H1 (cell line): Measurements from ENCODE around the gene IL1RAPL1. TPM values are rescaled to one million over a fixed set of nuclear protein-coding genes. Genes with fewer than 3 reads are reported as not detected.

ENCODE experiments used
- CTCF ChIA-PET: fragments of 300-600 bp; sonication (Branson Sonifier 250); formaldehyde crosslinking; loops from one replicate; lab custom pipeline; 2021; ENCODE audit not compliant: partially characterized antibody; lab: Charles Lee
- POLR2A ChIA-PET: fragments of 300-600 bp; sonication (Branson Sonifier 250); formaldehyde crosslinking; loops from one replicate; lab custom pipeline; 2021; ENCODE audit warnings: inconsistent platforms; ENCODE audit not compliant: partially characterized antibody; lab: Charles Lee
- DNase-seq, 2 experiments: peaks; one replicate each; pipeline versions ENCODE4 v3.0.0 to v3.0.0-alpha.2; 2010 to 2022; ENCODE audit warnings: low spot score in 2 of 2, low read depth in 1 of 2, mixed read lengths in 1 of 2
- FAIRE-seq: peaks from 2 replicates; lab custom pipeline; 2011; peaks lifted over from hg19 to GRCh38; lab: Jason Lieb, UNC
- H2AFZ ChIP-seq: 2 replicates; pipeline ENCODE4 v1.8.1; 2012; ENCODE audit warnings: low read length, inconsistent platforms
- H2AK5ac ChIP-seq: 2 replicates; pipeline ENCODE4 v1.6.1; 2013; ENCODE audit warnings: low read depth, low read length
- H2BK120ac ChIP-seq: replicated peaks from 2 replicates; pipeline ENCODE3; 2013; ENCODE audit warnings: low read depth, low read length, inconsistent platforms
- H2BK12ac ChIP-seq: 2 replicates; pipeline ENCODE4 v1.6.1; 2013; ENCODE audit warnings: low read depth, low read length
- H2BK15ac ChIP-seq: 2 replicates; pipeline ENCODE4 v1.6.1; 2013; ENCODE audit warnings: low read length
- H2BK20ac ChIP-seq: 2 replicates; pipeline ENCODE4 v1.6.1; 2013; ENCODE audit warnings: low read length
- H2BK5ac ChIP-seq: 2 replicates; pipeline ENCODE4 v1.6.1; 2013; ENCODE audit warnings: low read depth, low read length
- H3K14ac ChIP-seq: 2 replicates; pipeline ENCODE4 v1.6.1; 2013; ENCODE audit warnings: inconsistent platforms; ENCODE audit not compliant: insufficient read length
- H3K18ac ChIP-seq: 2 replicates; pipeline ENCODE4 v1.6.1; 2013; ENCODE audit warnings: low read length; ENCODE audit errors: extremely low read depth
- H3K23ac ChIP-seq: 2 replicates; pipeline ENCODE4 v1.6.1; 2013; ENCODE audit warnings: inconsistent platforms; ENCODE audit not compliant: insufficient read length
- H3K23me2 ChIP-seq: 2 replicates; pipeline ENCODE4 v1.6.1; 2013; ENCODE audit warnings: low read depth, low read length
- H3K27ac ChIP-seq: 2 replicates; pipeline ENCODE4 v1.6.1; 2011; ENCODE audit warnings: low read depth, low read length, inconsistent platforms
- H3K27me3 ChIP-seq, 4 experiments: replicated peaks in 1 of 4; 1 replicate in 1 of 4; 2 replicates in 3 of 4; pipeline versions ENCODE4 v1.6.1 to v1.8.1; 2011 to 2013; ENCODE audit warnings: low read length in 3 of 4, mild to moderate bottlenecking in 3 of 4, inconsistent platforms in 2 of 4, mixed read lengths in 2 of 4, moderate library complexity in 1 of 4; ENCODE audit not compliant: control insufficient read depth in 3 of 4, insufficient read depth in 3 of 4; ENCODE audit errors: extremely low read depth in 1 of 4
- H3K36me3 ChIP-seq, 4 experiments: 2 replicates each; pipeline versions ENCODE4 v1.6.1 to v1.8.1; 2011 to 2013; ENCODE audit warnings: mild to moderate bottlenecking in 4 of 4, low read length in 3 of 4, moderate library complexity in 2 of 4, control low read depth in 1 of 4, inconsistent platforms in 1 of 4; ENCODE audit not compliant: insufficient read depth in 4 of 4, control insufficient read depth in 2 of 4
- H3K4ac ChIP-seq: replicated peaks from 2 replicates; pipeline ENCODE3; 2013; ENCODE audit warnings: low read length, low read depth, mixed read lengths, inconsistent platforms; ENCODE audit not compliant: insufficient read length
- H3K4me1 ChIP-seq, 4 experiments: replicated peaks in 1 of 4; 1 replicate in 1 of 4; 2 replicates in 3 of 4; pipeline versions ENCODE4 v1.6.1 to v1.8.1; 2011 to 2013; ENCODE audit warnings: low read length in 3 of 4, inconsistent platforms in 2 of 4, mixed read lengths in 1 of 4; ENCODE audit not compliant: insufficient read depth in 4 of 4, control insufficient read depth in 3 of 4
- H3K4me2 ChIP-seq, 2 experiments: 2 replicates each; pipeline versions ENCODE4 v1.6.1 to v1.8.1; 2011 to 2013; ENCODE audit warnings: low read depth in 2 of 2, low read length in 2 of 2, control low read depth in 1 of 2, inconsistent platforms in 1 of 2, mild to moderate bottlenecking in 1 of 2; ENCODE audit not compliant: insufficient read depth in 1 of 2
- H3K4me3 ChIP-seq, 4 experiments: fragments of 200-600, 300-600 bp in 1 of 4; sonication (generic), shearing (Covaris generic), sonication (Bioruptor Twin) in 1 of 4; 2 replicates each; pipeline versions ENCODE4 v1.5.1 to v1.8.1; 2011 to 2016; ENCODE audit warnings: low read length in 4 of 4, low read depth in 3 of 4, control low read depth in 2 of 4, inconsistent platforms in 2 of 4, mild to moderate bottlenecking in 2 of 4, mixed read lengths in 1 of 4, moderate library complexity in 1 of 4; ENCODE audit not compliant: insufficient read depth in 2 of 4; ENCODE audit errors: extremely low read depth in 1 of 4
- H3K56ac ChIP-seq: replicated peaks from 2 replicates; pipeline ENCODE3; 2013; ENCODE audit warnings: low read depth, mild to moderate bottlenecking, mixed read lengths, low read length, inconsistent platforms; ENCODE audit not compliant: insufficient read length
- H3K79me1 ChIP-seq: 2 replicates; pipeline ENCODE4 v1.6.1; 2013; ENCODE audit warnings: low read depth, low read length, control low read depth
- H3K79me2 ChIP-seq, 2 experiments: 2 replicates each; pipeline versions ENCODE4 v1.6.1 to v1.8.1; 2012 to 2013; ENCODE audit warnings: low read length in 2 of 2, mild to moderate bottlenecking in 2 of 2, inconsistent platforms in 1 of 2; ENCODE audit not compliant: insufficient read depth in 2 of 2, control insufficient read depth in 1 of 2
- H3K9ac ChIP-seq, 4 experiments: replicated peaks in 1 of 4; 1 replicate in 1 of 4; 2 replicates in 3 of 4; pipeline versions ENCODE4 v1.6.1 to v1.8.1; 2011 to 2013; ENCODE audit warnings: low read depth in 3 of 4, low read length in 3 of 4, control low read depth in 2 of 4, mild to moderate bottlenecking in 2 of 4, moderate library complexity in 2 of 4, inconsistent platforms in 1 of 4; ENCODE audit errors: extremely low read depth in 1 of 4
- H3K9me3 ChIP-seq, 2 experiments: 2 replicates each; pipeline versions ENCODE4 v1.6.1 to v1.8.1; 2012 to 2013; ENCODE audit warnings: mild to moderate bottlenecking in 2 of 2, moderate library complexity in 2 of 2, control low read depth in 1 of 2, inconsistent platforms in 1 of 2, low read depth in 1 of 2, low read length in 1 of 2, mixed read lengths in 1 of 2; ENCODE audit not compliant: insufficient read depth in 2 of 2
- H4K20me1 ChIP-seq, 2 experiments: replicated peaks in 1 of 2; 2 replicates each; pipeline versions ENCODE3 to v1.8.1; 2011 to 2013; ENCODE audit warnings: inconsistent platforms in 2 of 2, low read length in 2 of 2, mild to moderate bottlenecking in 1 of 2; ENCODE audit not compliant: insufficient read depth in 2 of 2, control insufficient read depth in 1 of 2
- H4K5ac ChIP-seq: 2 replicates; pipeline ENCODE4 v1.6.1; 2013; ENCODE audit warnings: low read length, low read depth, mixed read lengths, inconsistent platforms; ENCODE audit not compliant: insufficient read length
- H4K8ac ChIP-seq: 2 replicates; pipeline ENCODE4 v1.8.0; 2013; ENCODE audit warnings: mild to moderate bottlenecking, moderate library complexity, low read length, inconsistent platforms; ENCODE audit not compliant: insufficient read depth; ENCODE audit errors: extremely low read depth
- H4K91ac ChIP-seq: replicated peaks from 2 replicates; pipeline ENCODE3; 2013; ENCODE audit warnings: low read length, mixed read lengths, inconsistent platforms; ENCODE audit not compliant: insufficient read length
- BCL11A ChIP-seq, 2 experiments: IDR thresholded peaks; one replicate each; pipeline ENCODE4 v1.6.1; 2011; ENCODE audit warnings: low read depth in 2 of 2, low read length in 2 of 2, mild to moderate bottlenecking in 2 of 2
- BRCA1 ChIP-seq: IDR thresholded peaks from 2 replicates; pipeline ENCODE4 v1.6.1; 2012; ENCODE audit warnings: low read depth, low read length, improper control_type of control experiment
- CHD1 ChIP-seq: IDR thresholded peaks from 2 replicates; pipeline ENCODE4 v1.6.1; 2012; ENCODE audit warnings: low read depth, low read length, improper control_type of control experiment
- EGR1 ChIP-seq: IDR thresholded peaks from 2 replicates; pipeline ENCODE4 v1.6.1; 2011; ENCODE audit warnings: low read depth, low read length, borderline replicate concordance
- GTF2F1 ChIP-seq: IDR thresholded peaks from 2 replicates; pipeline ENCODE4 v1.6.1; 2012; ENCODE audit warnings: low read depth, low read length, improper control_type of control experiment, borderline replicate concordance
- PHF8 ChIP-seq: fragments of 200-600 bp; sonication (generic); conservative IDR thresholded peaks from 2 replicates; pipeline ENCODE4 v1.7.1; 2012; ENCODE audit warnings: low read depth, mild to moderate bottlenecking, inconsistent platforms, low read length, moderate library complexity
- POLR2A ChIP-seq, 2 experiments: IDR thresholded peaks; 1 replicate in 1 of 2; 2 replicates in 1 of 2; pipeline ENCODE4 v1.6.1; 2011; ENCODE audit warnings: low read depth in 2 of 2, low read length in 2 of 2, mild to moderate bottlenecking in 2 of 2; ENCODE audit errors: control extremely low read depth in 1 of 2
- SAP30 ChIP-seq: fragments of 300-600 bp; sonication (generic); IDR thresholded peaks from 2 replicates; pipeline ENCODE4 v1.7.1; 2012; ENCODE audit warnings: low read length, moderate library complexity, mild to moderate bottlenecking, inconsistent platforms; ENCODE audit not compliant: insufficient read depth, insufficient replicate concordance
- SP1 ChIP-seq: IDR thresholded peaks from 2 replicates; pipeline ENCODE4 v1.6.1; 2011; ENCODE audit warnings: low read depth, low read length
- SP2 ChIP-seq: IDR thresholded peaks from 2 replicates; pipeline ENCODE4 v1.6.1; 2012; ENCODE audit warnings: mild to moderate bottlenecking, low read length, inconsistent platforms
- TBP ChIP-seq: IDR thresholded peaks from 2 replicates; pipeline ENCODE4 v1.6.1; 2011; ENCODE audit warnings: low read depth, low read length, improper control_type of control experiment
- YY1 ChIP-seq: IDR thresholded peaks from 2 replicates; pipeline ENCODE4 v1.6.1; 2011; ENCODE audit warnings: low read depth, mild to moderate bottlenecking, low read length
- polyA plus RNA-seq, 7 experiments: library from polyadenylated mRNA; depleted of rRNA in 3 of 7; stranded (reverse) in 5 of 7; unstranded in 2 of 7; fragments of >200 nt in 5 of 7; fragments of 200-250 nt in 2 of 7; gene quantifications; 1 replicate in 5 of 7; 2 replicates in 1 of 7; 4 replicates in 1 of 7; pipeline versions ENCODE4 v1.2.1 to v1.2.3, GENCODE V29; 2011 to 2013; ENCODE audit warnings: missing spikeins in 2 of 7, mixed read lengths in 2 of 7
- total RNA-seq: library from RNA; stranded (reverse); fragmentation: NEBNext Ultra II Directional; extraction: Animal tissue kit (Norgen Biotek cat#: 25700); gene quantifications from 2 replicates; pipeline ENCODE4 v1.2.1, GENCODE V29; 2021
- TF ChIP-seq, protein P1 (sequence below), 3 experiments: IDR thresholded peaks; 1 replicate in 2 of 3; 2 replicates in 1 of 3; pipeline versions ENCODE4 v1.5.1 to v1.6.1; 2011; ENCODE audit warnings: low read length in 3 of 3, mild to moderate bottlenecking in 3 of 3, inconsistent platforms in 2 of 3, low read depth in 1 of 3, moderate library complexity in 1 of 3; ENCODE audit not compliant: insufficient read depth in 1 of 3; ENCODE audit errors: control extremely low read depth in 1 of 3
- TF ChIP-seq, protein P2 (sequence below): IDR thresholded peaks from 2 replicates; pipeline ENCODE4 v1.6.1; 2012; ENCODE audit warnings: inconsistent platforms

IL1RAPL1 gene
- total and polyA plus RNA-seq, 2 of the 8 experiments (the other 6 are each of a cell fraction or from before 2014, with no cell fraction given) = 0.11 to 0.35 TPM

GRCh38 chrX:29661290-29661689 is 1074.0 kb downstream of the IL1RAPL1 start:
- H2AFZ ChIP-seq = no peak overlapping the region
- no peak overlapping the region for H2BK120ac ChIP-seq
- H3K4me2 ChIP-seq = no peak overlapping the region
- no peak overlapping the region for H3K4ac ChIP-seq
- H3K36me3 ChIP-seq = no peaks in the 10 kb centered on the region
- ChIA-PET CTCF (no interaction called here), POLR2A (no interaction called here)
- no peak overlapping the region for H3K4me3 ChIP-seq
- H2BK20ac ChIP-seq = no peak overlapping the region
- no peak overlapping the region for H3K9ac ChIP-seq
- H3K4me1 ChIP-seq = no peaks in the 10 kb centered on the region
- H3K56ac ChIP-seq = no peak overlapping the region
- no peak overlapping the region for H2BK5ac ChIP-seq
- no peak overlapping the region for H2AK5ac ChIP-seq
- no peak overlapping the region for H4K5ac ChIP-seq
- no peak overlapping the region for H4K91ac ChIP-seq
- no peak for FAIRE-seq
- H3K23me2 ChIP-seq = no peaks in the 10 kb centered on the region
- no peak overlapping the region for H3K23ac ChIP-seq
- H3K9me3 ChIP-seq = no peaks in the 10 kb centered on the region
- H4K20me1 ChIP-seq = no peaks in the 10 kb centered on the region
- no peak overlapping the region for H4K8ac ChIP-seq
- H3K27ac ChIP-seq = no peak overlapping the region
- H3K18ac ChIP-seq = no peak overlapping the region
- TF ChIP-seq EGR1 (no peak), TBP (no peak), GTF2F1 (no peak), BCL11A (IDR thresholded peaks at IDR 0.05; ENCODE audit: low read depth in 2 of 2, low read length in 2 of 2) (no peak), SP2 (no peak), BRCA1 (no peak), SP1 (no peak), PHF8 (no peak), CHD1 (no peak), SAP30 (no peak), POLR2A (IDR thresholded peaks at IDR 0.05; ENCODE audit: control extremely low read depth in 1 of 2, low read depth in 2 of 2, low read length in 2 of 2) (no peak), YY1 (no peak)
- TF ChIP-seq, protein P1, sequence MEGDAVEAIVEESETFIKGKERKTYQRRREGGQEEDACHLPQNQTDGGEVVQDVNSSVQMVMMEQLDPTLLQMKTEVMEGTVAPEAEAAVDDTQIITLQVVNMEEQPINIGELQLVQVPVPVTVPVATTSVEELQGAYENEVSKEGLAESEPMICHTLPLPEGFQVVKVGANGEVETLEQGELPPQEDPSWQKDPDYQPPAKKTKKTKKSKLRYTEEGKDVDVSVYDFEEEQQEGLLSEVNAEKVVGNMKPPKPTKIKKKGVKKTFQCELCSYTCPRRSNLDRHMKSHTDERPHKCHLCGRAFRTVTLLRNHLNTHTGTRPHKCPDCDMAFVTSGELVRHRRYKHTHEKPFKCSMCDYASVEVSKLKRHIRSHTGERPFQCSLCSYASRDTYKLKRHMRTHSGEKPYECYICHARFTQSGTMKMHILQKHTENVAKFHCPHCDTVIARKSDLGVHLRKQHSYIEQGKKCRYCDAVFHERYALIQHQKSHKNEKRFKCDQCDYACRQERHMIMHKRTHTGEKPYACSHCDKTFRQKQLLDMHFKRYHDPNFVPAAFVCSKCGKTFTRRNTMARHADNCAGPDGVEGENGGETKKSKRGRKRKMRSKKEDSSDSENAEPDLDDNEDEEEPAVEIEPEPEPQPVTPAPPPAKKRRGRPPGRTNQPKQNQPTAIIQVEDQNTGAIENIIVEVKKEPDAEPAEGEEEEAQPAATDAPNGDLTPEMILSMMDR (IDR thresholded peaks at IDR 0.05; ENCODE audit: control extremely low read depth in 1 of 3, insufficient read depth in 1 of 3, low read depth in 1 of 3, low read length in 3 of 3) = no peak
- TF ChIP-seq, protein P2, sequence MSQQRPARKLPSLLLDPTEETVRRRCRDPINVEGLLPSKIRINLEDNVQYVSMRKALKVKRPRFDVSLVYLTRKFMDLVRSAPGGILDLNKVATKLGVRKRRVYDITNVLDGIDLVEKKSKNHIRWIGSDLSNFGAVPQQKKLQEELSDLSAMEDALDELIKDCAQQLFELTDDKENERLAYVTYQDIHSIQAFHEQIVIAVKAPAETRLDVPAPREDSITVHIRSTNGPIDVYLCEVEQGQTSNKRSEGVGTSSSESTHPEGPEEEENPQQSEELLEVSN = no peak
- H3K79me1 ChIP-seq = no peaks in the 10 kb centered on the region
- DNase-seq = no peak
- H2BK12ac ChIP-seq = no peak overlapping the region
- H3K79me2 ChIP-seq = no peaks in the 10 kb centered on the region
- no peak overlapping the region for H3K14ac ChIP-seq
- no peaks in the 10 kb centered on the region for H3K27me3 ChIP-seq
- no peak overlapping the region for H2BK15ac ChIP-seq
